Caco-2 (cell line): ENCODE measurements around the gene IL16. TPM values are rescaled to one million over a fixed set of nuclear protein-coding genes. Genes with fewer than 3 reads are reported as not detected.

ENCODE experiments used
- BruUV-seq: library from RNA; stranded (reverse); fragments of 400-500 nt; replicated peaks from 2 replicates; lab custom pipeline; 2021; lab: Mats Ljungman, UMichigan
- CTCF ChIA-PET: fragments of 300-600 bp; sonication (Branson Sonifier 250); formaldehyde crosslinking; loops from one replicate; lab custom pipeline; 2022; ENCODE audit warnings: antibody characterized with exemption; lab: Charles Lee
- POLR2A ChIA-PET: fragments of 300-600 bp; sonication (Branson Sonifier 250); formaldehyde crosslinking; loops from one replicate; lab custom pipeline; 2022; ENCODE audit warnings: antibody characterized with exemption; lab: Charles Lee
- DNase-seq, 2 experiments: peaks; one replicate each; pipeline versions ENCODE4 v3.0.0 to v3.0.0-alpha.2; 2020 to 2022
- H3K27me3 ChIP-seq: replicated peaks from 2 replicates; pipeline ENCODE4 v1.6.0; 2011; ENCODE audit warnings: low read length; ENCODE audit not compliant: control insufficient read depth, insufficient read depth
- H3K36me3 ChIP-seq: 2 replicates; pipeline ENCODE4 v1.5.1; 2011; ENCODE audit warnings: low read length; ENCODE audit not compliant: control insufficient read depth, insufficient read depth
- H3K4me1 ChIP-seq: fragments of 250-450 bp; sonication (Bioruptor Pico); 2 replicates; pipeline ENCODE4 v1.5.1; 2020; ENCODE audit warnings: mild to moderate bottlenecking
- H3K4me3 ChIP-seq: 2 replicates; pipeline ENCODE4 v1.5.1; 2011; ENCODE audit warnings: low read depth, mild to moderate bottlenecking, control low read depth, low read length
- H3K9me3 ChIP-seq: fragments of 250-450 bp; sonication (Bioruptor Pico); 2 replicates; pipeline ENCODE4 v1.5.1; 2020; ENCODE audit warnings: mild to moderate bottlenecking, moderate library complexity
- H3K27ac Mint-ChIP-seq: one replicate; pipeline ENCODE4 v1.8.0; 2022; ENCODE audit warnings: mixed read lengths; ENCODE audit not compliant: unreplicated experiment
- H3K27me3 Mint-ChIP-seq: one replicate; pipeline ENCODE4 v1.8.0; 2022; ENCODE audit warnings: mixed read lengths; ENCODE audit not compliant: insufficient read depth, unreplicated experiment
- H3K36me3 Mint-ChIP-seq: one replicate; pipeline ENCODE4 v1.8.0; 2022; ENCODE audit warnings: mild to moderate bottlenecking, mixed read lengths; ENCODE audit not compliant: insufficient read depth, unreplicated experiment
- H3K4me1 Mint-ChIP-seq: one replicate; pipeline ENCODE4 v1.8.0; 2022; ENCODE audit warnings: low read depth, mixed read lengths; ENCODE audit not compliant: unreplicated experiment
- H3K4me3 Mint-ChIP-seq: one replicate; pipeline ENCODE4 v1.8.0; 2022; ENCODE audit warnings: mild to moderate bottlenecking, moderate library complexity, mixed read lengths; ENCODE audit not compliant: unreplicated experiment
- H3K9me3 Mint-ChIP-seq: one replicate; pipeline ENCODE4 v1.8.0; 2022; ENCODE audit warnings: mixed read lengths; ENCODE audit not compliant: unreplicated experiment
- CTCF ChIP-seq, 2 experiments: fragments of 200-600 bp in 1 of 2; IDR thresholded peaks; 1 replicate in 1 of 2; 2 replicates in 1 of 2; pipeline versions ENCODE4 v1.5.1 to v1.8.0; 2011 to 2022; ENCODE audit warnings: antibody characterized with exemption in 1 of 2, control low read depth in 1 of 2, inconsistent platforms in 1 of 2, low read depth in 1 of 2, low read length in 1 of 2, mild to moderate bottlenecking in 1 of 2, moderate library complexity in 1 of 2; ENCODE audit not compliant: insufficient read depth in 1 of 2, severe bottlenecking in 1 of 2, unreplicated experiment in 1 of 2
- intact Hi-C: fragments of 100-400 bp; cut with micrococcal nuclease; formaldehyde crosslinking; loops from one replicate; pipeline ENCODE4 v1.10.0; 2022; ENCODE audit not compliant: unreplicated experiment
- total RNA-seq: library from RNA; stranded (reverse); gene quantifications from 2 replicates; pipeline ENCODE4 v1.2.3, GENCODE V29; 2022

IL16 gene
- total RNA-seq, 1 experiment from 2014 or later: not detected

GRCh38 chr15:81183439-81183775 is 13.3 kb upstream of the IL16 start:
- no peak for TF ChIP-seq CTCF (IDR thresholded peaks at IDR 0.05; ENCODE audit: insufficient read depth in 1 of 2, low read depth in 1 of 2, low read length in 1 of 2, severe bottlenecking in 1 of 2, unreplicated experiment in 1 of 2)
- H3K4me3 ChIP-seq: no peak overlapping the region
- no peak for DNase-seq
- BruUV-seq: no TSS peak
- Mint-ChIP-seq H3K27me3 (peaks cover 18% of the 10 kb centered on the region), H3K4me3 (no peak overlapping the region), H3K27ac (no peak overlapping the region), H3K36me3 (no peaks in the 10 kb centered on the region), H3K4me1 (no peaks in the 10 kb centered on the region), H3K9me3 (no peaks in the 10 kb centered on the region)
- H3K36me3 ChIP-seq: no peaks in the 10 kb centered on the region
- ChIA-PET POLR2A (no interaction called here), CTCF (interaction anchor here (1.1 kb wide), 1 partner anchor 83 kb away, joined by 5 read pairs; no protein-coding TSS in a partner anchor)
- H3K9me3 ChIP-seq: no peaks in the 10 kb centered on the region
- intact Hi-C loops: no loop called here
- H3K27me3 ChIP-seq: no peaks in the 10 kb centered on the region
- H3K4me1 ChIP-seq: no peaks in the 10 kb centered on the region

DNA sequence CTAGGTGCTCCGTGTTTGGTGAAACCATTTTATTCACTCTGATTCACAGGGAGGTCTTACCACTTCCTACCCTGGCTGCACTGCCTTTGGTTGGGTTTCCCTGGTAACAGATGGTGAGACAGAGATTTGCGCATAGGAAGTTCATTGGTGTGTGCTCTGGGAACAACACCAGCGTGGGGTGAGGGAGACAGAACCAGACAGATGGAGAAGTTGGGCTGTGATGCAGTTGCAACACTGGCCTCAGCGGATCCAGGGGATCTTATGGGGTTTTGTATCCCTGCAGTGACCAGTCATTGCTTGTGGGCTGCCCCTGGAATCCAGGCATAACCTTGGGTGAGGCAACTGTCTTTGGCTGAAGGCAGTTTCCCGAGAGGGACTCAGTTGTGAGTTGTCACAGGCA is 12.5 kb upstream of the IL16 start:
- Histone ChIP-seq H3K4me3 (no peak overlapping the region), H3K36me3 (no peaks in the 10 kb centered on the region), H3K4me1 (no peaks in the 10 kb centered on the region), H3K9me3 (no peaks in the 10 kb centered on the region), H3K27me3 (no peaks in the 10 kb centered on the region)
- H3K36me3 Mint-ChIP-seq: no peaks in the 10 kb centered on the region
- H3K27ac Mint-ChIP-seq: no peak overlapping the region
- CTCF ChIA-PET: no interaction called here
- DNase-seq: no peak
- H3K4me1 Mint-ChIP-seq: no peaks in the 10 kb centered on the region
- POLR2A ChIA-PET: no interaction called here
- no TSS peak for BruUV-seq
- no peak overlapping the region for H3K4me3 Mint-ChIP-seq
- intact Hi-C loops: no loop called here
- no peaks in the 10 kb centered on the region for H3K9me3 Mint-ChIP-seq
- no peak for TF ChIP-seq CTCF (IDR thresholded peaks at IDR 0.05; ENCODE audit: insufficient read depth in 1 of 2, low read depth in 1 of 2, low read length in 1 of 2, severe bottlenecking in 1 of 2, unreplicated experiment in 1 of 2)
- peaks cover 22% of the 10 kb centered on the region for H3K27me3 Mint-ChIP-seq

GRCh38 chr15:81185631-81186295 is 10.9 kb upstream of the IL16 start:
- no peaks in the 10 kb centered on the region for H3K27me3 ChIP-seq
- H3K4me1 Mint-ChIP-seq: no peaks in the 10 kb centered on the region
- ChIA-PET POLR2A (no interaction called here), CTCF (no interaction called here)
- H3K4me3 Mint-ChIP-seq: no peak overlapping the region
- H3K4me3 ChIP-seq: no peak overlapping the region
- no peak for DNase-seq
- H3K9me3 ChIP-seq: no peaks in the 10 kb centered on the region
- H3K9me3 Mint-ChIP-seq: no peaks in the 10 kb centered on the region
- H3K4me1 ChIP-seq: no peaks in the 10 kb centered on the region
- H3K27me3 Mint-ChIP-seq: peaks cover 19% of the 10 kb centered on the region
- intact Hi-C loops: no loop called here
- BruUV-seq: no TSS peak
- H3K36me3 ChIP-seq: no peaks in the 10 kb centered on the region
- H3K36me3 Mint-ChIP-seq: no peaks in the 10 kb centered on the region
- TF ChIP-seq CTCF (IDR thresholded peaks at IDR 0.05; ENCODE audit: insufficient read depth in 1 of 2, low read depth in 1 of 2, low read length in 1 of 2, severe bottlenecking in 1 of 2, unreplicated experiment in 1 of 2): no peak
- no peak overlapping the region for H3K27ac Mint-ChIP-seq
